Endothelial cell of umbilical vein (primary cell): ENCODE measurements around the gene PGR. TPM values are rescaled to one million over a fixed set of nuclear protein-coding genes. Genes with fewer than 3 reads are reported as not detected.
A peak's percentile ranks its signal among the peaks of the same experiment; 100 is the strongest.

Experiments
- BruUV-seq: library from RNA; stranded (reverse); fragments of 400-500 nt; replicated peaks from 2 replicates; lab custom pipeline; 2021; lab: Mats Ljungman, UMichigan
- CTCF ChIA-PET: fragments of 300-600, 350-600 bp; sonication (Branson Sonifier 250); formaldehyde crosslinking; loops from one replicate; lab custom pipeline; 2021; ENCODE audit warnings: antibody characterized with exemption, inconsistent platforms; lab: Charles Lee
- POLR2A ChIA-PET: fragments of 300-600, 350-600 bp; sonication (Branson Sonifier 250); formaldehyde crosslinking; loops from one replicate; lab custom pipeline; 2021; ENCODE audit warnings: antibody characterized with exemption, inconsistent platforms; lab: Charles Lee
- DNase-seq: peaks from one replicate; pipeline ENCODE4 v3.0.0-alpha.2; 2011; ENCODE audit warnings: low read depth, low spot score
- FAIRE-seq: peaks from 2 replicates; lab custom pipeline; 2011; peaks lifted over from hg19 to GRCh38; lab: Jason Lieb, UNC
- H2AFZ ChIP-seq: 2 replicates; pipeline ENCODE4 v1.6.0; 2012; ENCODE audit warnings: low read depth, low read length, control low read depth, inconsistent platforms
- H3K27ac ChIP-seq: 2 replicates; pipeline ENCODE4 v1.5.1; 2011; ENCODE audit warnings: low read depth, mild to moderate bottlenecking, control low read depth, low read length, moderate library complexity; ENCODE audit not compliant: insufficient read depth
- H3K27me3 ChIP-seq, 2 experiments: 2 replicates each; pipeline versions ENCODE4 v1.6.0 to v1.6.1; 2011; ENCODE audit warnings: low read length in 2 of 2, mixed read lengths in 1 of 2; ENCODE audit not compliant: control insufficient read depth in 2 of 2, insufficient read depth in 2 of 2
- H3K36me3 ChIP-seq, 2 experiments: 2 replicates in 1 of 2; 3 replicates in 1 of 2; pipeline ENCODE4 v1.5.1; 2011; ENCODE audit warnings: low read length in 2 of 2, mild to moderate bottlenecking in 1 of 2, moderate library complexity in 1 of 2; ENCODE audit not compliant: control insufficient read depth in 2 of 2, insufficient read depth in 2 of 2; ENCODE audit errors: extremely low read depth in 1 of 2
- H3K4me1 ChIP-seq: 3 replicates; pipeline ENCODE4 v1.5.1; 2011; ENCODE audit warnings: mild to moderate bottlenecking, low read length; ENCODE audit not compliant: control insufficient read depth, insufficient read depth; ENCODE audit errors: extremely low read depth
- H3K4me2 ChIP-seq: 2 replicates; pipeline ENCODE4 v1.6.1; 2011; ENCODE audit warnings: low read length, control low read depth, mixed read lengths; ENCODE audit not compliant: insufficient read depth
- H3K4me3 ChIP-seq, 3 experiments: fragments of 200-600 bp in 1 of 3; sonication (generic), shearing (Covaris generic) in 1 of 3; replicated peaks in 1 of 3; 2 replicates each; pipeline ENCODE4 v1.5.1; 2011 to 2016; ENCODE audit warnings: control low read depth in 3 of 3, low read length in 3 of 3, mild to moderate bottlenecking in 2 of 3, inconsistent platforms in 1 of 3, low read depth in 1 of 3, moderate library complexity in 1 of 3; ENCODE audit not compliant: insufficient read depth in 1 of 3
- H3K79me2 ChIP-seq: 2 replicates; pipeline ENCODE4 v1.6.0; 2012; ENCODE audit warnings: low read length, inconsistent platforms; ENCODE audit not compliant: control insufficient read depth, insufficient read depth
- H3K9ac ChIP-seq: replicated peaks from 2 replicates; pipeline ENCODE3; 2011; ENCODE audit warnings: low read length, control low read depth; ENCODE audit not compliant: insufficient read depth; ENCODE audit errors: extremely low read depth
- H3K9me1 ChIP-seq: replicated peaks from 3 replicates; pipeline ENCODE4 v1.6.0; 2011; ENCODE audit warnings: mild to moderate bottlenecking, low read length; ENCODE audit not compliant: control insufficient read depth, insufficient read depth; ENCODE audit errors: extremely low read depth
- H3K9me3 ChIP-seq: replicated peaks from 2 replicates; pipeline ENCODE4 v1.5.1; 2012; ENCODE audit warnings: low read length, inconsistent platforms; ENCODE audit not compliant: control insufficient read depth, insufficient read depth
- H4K20me1 ChIP-seq: replicated peaks from 2 replicates; pipeline ENCODE3; 2011; ENCODE audit warnings: mild to moderate bottlenecking, low read length; ENCODE audit not compliant: control insufficient read depth, insufficient read depth; ENCODE audit errors: extremely low read depth
- EZH2 ChIP-seq: IDR thresholded peaks from 2 replicates; pipeline ENCODE4 v1.6.1; 2012; ENCODE audit warnings: borderline replicate concordance, low read depth, mild to moderate bottlenecking, moderate library complexity, low read length, inconsistent platforms; ENCODE audit not compliant: severe bottlenecking
- FOS ChIP-seq: IDR thresholded peaks from 2 replicates; pipeline ENCODE4 v1.6.1; 2011; ENCODE audit warnings: mild to moderate bottlenecking, low read length, moderate library complexity, borderline replicate concordance; ENCODE audit not compliant: insufficient read depth
- GATA2 ChIP-seq: IDR thresholded peaks from 2 replicates; pipeline ENCODE4 v1.7.0; 2011; ENCODE audit warnings: low read depth, mild to moderate bottlenecking, moderate library complexity, mixed read lengths, low read length; ENCODE audit not compliant: insufficient read length, insufficient read depth
- JUN ChIP-seq: IDR thresholded peaks from 2 replicates; pipeline ENCODE4 v1.6.1; 2011; ENCODE audit warnings: borderline replicate concordance, low read depth; ENCODE audit not compliant: insufficient read length, insufficient read depth
- MYC ChIP-seq: IDR thresholded peaks from one replicate; pipeline ENCODE4 v1.6.1; 2011; ENCODE audit warnings: mild to moderate bottlenecking, low read depth, low read length
- POLR2A ChIP-seq: IDR thresholded peaks from 2 replicates; pipeline ENCODE4 v1.6.1; 2012; ENCODE audit warnings: low read depth, mild to moderate bottlenecking, control low read depth, low read length
- dilution Hi-C: fragments of 300-500 bp; cut with MboI; formaldehyde crosslinking; loops from one replicate; pipeline ENCODE4 v1.15.0; 2019; ENCODE audit warnings: low sequenced_read_pairs; ENCODE audit not compliant: extremely low pct_ligation_motif_present
- intact Hi-C: fragments of 100-400 bp; cut with micrococcal nuclease; formaldehyde crosslinking; loops from one replicate; pipeline ENCODE4 v1.10.0; 2022
- polyA plus RNA-seq, 4 experiments: library from polyadenylated mRNA; depleted of rRNA in 3 of 4; stranded (reverse) in 3 of 4; unstranded in 1 of 4; fragments of >200 nt; gene quantifications; 2 replicates each; pipeline versions ENCODE4 v1.2.1 to v1.2.3, GENCODE V29; 2011 to 2012; ENCODE audit warnings: missing spikeins in 1 of 4
- total RNA-seq: library from RNA; stranded (reverse); gene quantifications from 2 replicates; pipeline ENCODE4 v1.2.3, GENCODE V29; 2021
- TF ChIP-seq, protein P1 (sequence below), 2 donors: IDR thresholded peaks; 1 replicate in 1 of 2; 2 replicates in 1 of 2; pipeline ENCODE4 v1.5.1; 2011; ENCODE audit warnings: low read length in 2 of 2, mild to moderate bottlenecking in 2 of 2, moderate library complexity in 2 of 2, control low read depth in 1 of 2, inconsistent platforms in 1 of 2, low read depth in 1 of 2; ENCODE audit not compliant: insufficient read depth in 1 of 2; ENCODE audit errors: extremely low read depth in 1 of 2
- TF ChIP-seq, protein P2 (sequence below): IDR thresholded peaks from 2 replicates; pipeline ENCODE4 v1.6.1; 2011; ENCODE audit not compliant: insufficient read depth, insufficient read length

The PGR gene
- total and polyA plus RNA-seq, 2 donors (not counting 3 experiments of a cell fraction or from before 2014, with no cell fraction given) = not detected

DNA sequence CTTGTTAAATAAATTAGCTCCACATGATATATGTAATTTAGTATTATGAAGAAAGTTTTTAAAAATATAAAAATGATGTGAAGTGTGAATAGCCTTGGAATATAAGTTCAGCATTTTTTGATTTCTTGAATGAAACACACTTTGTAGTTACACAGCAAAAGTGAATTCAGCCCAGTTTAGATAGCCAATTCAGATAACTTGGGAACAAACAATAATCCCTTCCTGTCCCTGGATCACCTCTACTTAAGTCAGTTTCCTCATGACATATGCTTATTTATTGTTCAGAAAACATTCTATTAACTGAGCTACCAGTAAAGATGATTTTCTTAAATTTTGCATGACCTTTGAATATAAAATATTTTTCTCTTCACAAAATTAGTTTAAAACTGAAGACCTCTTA, 107.4 kb downstream of the PGR start:
- Histone ChIP-seq H3K27me3 (no peaks in the 10 kb centered on the region), H3K4me3 (no peak overlapping the region), H3K9me3 (no peaks in the 10 kb centered on the region), H2AFZ (no peak overlapping the region), H3K79me2 (no peaks in the 10 kb centered on the region), H3K4me1 (peaks cover 3% of the 10 kb centered on the region), H4K20me1 (no peaks in the 10 kb centered on the region), H3K36me3 (no peaks in the 10 kb centered on the region), H3K9me1 (no peaks in the 10 kb centered on the region), H3K4me2 (no peak overlapping the region), H3K27ac (no peak overlapping the region), H3K9ac (no peak overlapping the region)
- ChIA-PET POLR2A (no interaction called here), CTCF (interaction anchor here (2.1 kb wide), 1 partner anchor 41 kb away, joined by 5 read pairs; no protein-coding TSS in a partner anchor)
- intact Hi-C loops (no loop called here), dilution Hi-C loops (no loop called here)
- TF ChIP-seq, protein P1, sequence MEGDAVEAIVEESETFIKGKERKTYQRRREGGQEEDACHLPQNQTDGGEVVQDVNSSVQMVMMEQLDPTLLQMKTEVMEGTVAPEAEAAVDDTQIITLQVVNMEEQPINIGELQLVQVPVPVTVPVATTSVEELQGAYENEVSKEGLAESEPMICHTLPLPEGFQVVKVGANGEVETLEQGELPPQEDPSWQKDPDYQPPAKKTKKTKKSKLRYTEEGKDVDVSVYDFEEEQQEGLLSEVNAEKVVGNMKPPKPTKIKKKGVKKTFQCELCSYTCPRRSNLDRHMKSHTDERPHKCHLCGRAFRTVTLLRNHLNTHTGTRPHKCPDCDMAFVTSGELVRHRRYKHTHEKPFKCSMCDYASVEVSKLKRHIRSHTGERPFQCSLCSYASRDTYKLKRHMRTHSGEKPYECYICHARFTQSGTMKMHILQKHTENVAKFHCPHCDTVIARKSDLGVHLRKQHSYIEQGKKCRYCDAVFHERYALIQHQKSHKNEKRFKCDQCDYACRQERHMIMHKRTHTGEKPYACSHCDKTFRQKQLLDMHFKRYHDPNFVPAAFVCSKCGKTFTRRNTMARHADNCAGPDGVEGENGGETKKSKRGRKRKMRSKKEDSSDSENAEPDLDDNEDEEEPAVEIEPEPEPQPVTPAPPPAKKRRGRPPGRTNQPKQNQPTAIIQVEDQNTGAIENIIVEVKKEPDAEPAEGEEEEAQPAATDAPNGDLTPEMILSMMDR (IDR thresholded peaks at IDR 0.05; ENCODE audit: extremely low read depth in 1 of 2, insufficient read depth in 1 of 2, low read depth in 1 of 2, low read length in 2 of 2) = no peak
- TF ChIP-seq POLR2A (no peak), GATA2 (no peak), JUN (no peak)
- no TSS peak for BruUV-seq
- DNase-seq (peak; percentile 40), FAIRE-seq (peak; percentile 58)

DNA sequence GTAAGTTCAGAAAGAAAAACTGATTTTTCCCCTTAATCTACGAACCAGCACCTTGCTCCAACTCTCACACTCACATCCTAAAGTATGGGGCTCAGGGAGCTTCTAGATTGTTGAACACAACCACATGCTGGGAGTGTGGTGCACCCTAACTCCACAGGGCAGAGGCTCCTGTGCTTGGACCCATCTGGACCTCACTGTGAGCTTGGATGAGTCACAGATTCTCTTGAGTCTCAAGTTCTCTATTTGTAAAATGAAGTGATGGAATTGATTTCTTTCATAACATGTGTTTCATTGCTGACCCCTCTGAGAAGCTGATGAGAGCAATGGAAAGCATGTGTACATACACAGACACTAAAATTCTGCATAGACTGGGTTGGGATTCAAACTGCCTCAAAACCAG, 109.7 kb downstream of the PGR start:
- H3K27ac ChIP-seq = no peak overlapping the region
- H3K4me3 ChIP-seq = no peak overlapping the region
- no peaks in the 10 kb centered on the region for H3K9me3 ChIP-seq
- dilution Hi-C loops (no loop called here), intact Hi-C loops (no loop called here)
- TF ChIP-seq FOS (no peak), MYC (no peak), EZH2 (no peak), JUN (no peak), POLR2A (no peak)
- TF ChIP-seq, protein P1 (IDR thresholded peaks at IDR 0.05; ENCODE audit: extremely low read depth in 1 of 2, insufficient read depth in 1 of 2, low read depth in 1 of 2, low read length in 2 of 2) = no peak
- TF ChIP-seq, protein P2, sequence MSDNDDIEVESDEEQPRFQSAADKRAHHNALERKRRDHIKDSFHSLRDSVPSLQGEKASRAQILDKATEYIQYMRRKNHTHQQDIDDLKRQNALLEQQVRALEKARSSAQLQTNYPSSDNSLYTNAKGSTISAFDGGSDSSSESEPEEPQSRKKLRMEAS = no peak
- no peaks in the 10 kb centered on the region for H3K27me3 ChIP-seq
- H3K36me3 ChIP-seq = no peaks in the 10 kb centered on the region
- ChIA-PET CTCF (interaction anchor here (1.0 to 1.5 kb wide), 2 partner anchors 11 to 18 kb away, joined by 3 to 4 read pairs; no protein-coding TSS in a partner anchor), POLR2A (no interaction called here)
- no peaks in the 10 kb centered on the region for H3K9me1 ChIP-seq
- no peak overlapping the region for H2AFZ ChIP-seq
- no TSS peak for BruUV-seq
- H3K9ac ChIP-seq = no peak overlapping the region
- H4K20me1 ChIP-seq = no peaks in the 10 kb centered on the region
- H3K79me2 ChIP-seq = no peaks in the 10 kb centered on the region
- peaks cover 3% of the 10 kb centered on the region for H3K4me1 ChIP-seq
- no peak for DNase-seq
- FAIRE-seq = no peak
- H3K4me2 ChIP-seq = no peak overlapping the region
